ENCODE results near the gene PPP1R9A. TPM values are rescaled to one million over a fixed set of nuclear protein-coding genes. Genes with fewer than 3 reads are reported as not detected.

Gene PPP1R9A
- total RNA-seq (2014; rRNA removed; shearing (Covaris generic); ENCODE audit: low replicate concordance) = not detected in 2 replicates

GRCh38 chr7:94907026-94907810 lies at the start of gene PPP1R9A:
Gene PPP1R9A, plus strand, starts transcription at chr7:94907594. Its CDS starts 2,520 bp downstream, at chr7:94910114.
- H3K4me2 ChIP-seq (ENCODE audit: low read depth, low read length, poor library complexity, severe bottlenecking) = no peak within 1 kb of the TSS
- no peak for DNase-seq
- no peaks in the 10 kb centered on the region for H3K4me1 ChIP-seq (ENCODE audit: low read length)
- no peaks in the 10 kb centered on the region for H3K9me3 ChIP-seq (ENCODE audit: low read length)
- H3K9ac ChIP-seq (ENCODE audit: low read length) = no peak within 1 kb of the TSS
- no peaks in the 10 kb centered on the region for H3K36me3 ChIP-seq (ENCODE audit: insufficient read depth, low read length)
- no peaks in the 10 kb centered on the region for H4K20me1 ChIP-seq (ENCODE audit: insufficient read depth, low read depth, low read length)
- no peak within 1 kb of the TSS for H2AFZ ChIP-seq (ENCODE audit: low read length)
- H3K4me3 ChIP-seq (ENCODE audit: low read length) = no peak within 1 kb of the TSS
- H3K27ac ChIP-seq (ENCODE audit: low read length) = no peak within 1 kb of the TSS
- H3K79me2 ChIP-seq (ENCODE audit: low read length) = no peaks in the 10 kb centered on the region
- 0 out of 2 replicates have a peak, but pooled peaks cover 2% of the 10 kb centered on the region for H3K27me3 ChIP-seq (ENCODE audit: low read length)
- no peaks in the 10 kb centered on the region for H3K9me2 ChIP-seq (replicated peaks; ENCODE audit: insufficient read depth, low read length)

GRCh38 chr7:94871132-94871531 lies 36.3 kb upstream of the PPP1R9A start:
- Histone ChIP-seq H3K36me3 (ENCODE audit: insufficient read depth, low read length) (no peaks in the 10 kb centered on the region), H3K9ac (ENCODE audit: low read length) (no peak overlapping the region), H3K4me1 (ENCODE audit: low read length) (no peaks in the 10 kb centered on the region), H3K9me2 (replicated peaks; ENCODE audit: insufficient read depth, low read length) (no peaks in the 10 kb centered on the region), H3K4me2 (ENCODE audit: low read depth, low read length, poor library complexity, severe bottlenecking) (no peak overlapping the region), H3K79me2 (ENCODE audit: low read length) (no peaks in the 10 kb centered on the region), H3K27ac (ENCODE audit: low read length) (no peak overlapping the region), H2AFZ (ENCODE audit: low read length) (no peak overlapping the region), H3K9me3 (ENCODE audit: low read length) (no peaks in the 10 kb centered on the region), H4K20me1 (ENCODE audit: insufficient read depth, low read depth, low read length) (no peaks in the 10 kb centered on the region), H3K27me3 (ENCODE audit: low read length) (no peaks in the 10 kb centered on the region), H3K4me3 (ENCODE audit: low read length) (no peak overlapping the region)
- DNase-seq = no peak

GRCh38 chr7:94873239-94873638 lies 34.2 kb upstream of the PPP1R9A start:
- Histone ChIP-seq H3K4me1 (ENCODE audit: low read length) (no peaks in the 10 kb centered on the region), H4K20me1 (ENCODE audit: insufficient read depth, low read depth, low read length) (no peaks in the 10 kb centered on the region), H3K27me3 (ENCODE audit: low read length) (no peaks in the 10 kb centered on the region), H3K9ac (ENCODE audit: low read length) (no peak overlapping the region), H3K36me3 (ENCODE audit: insufficient read depth, low read length) (no peaks in the 10 kb centered on the region), H3K9me3 (ENCODE audit: low read length) (no peaks in the 10 kb centered on the region; the same call in 1 of the 2 replicates), H2AFZ (ENCODE audit: low read length) (no peak overlapping the region), H3K79me2 (ENCODE audit: low read length) (no peaks in the 10 kb centered on the region), H3K27ac (ENCODE audit: low read length) (no peak overlapping the region), H3K4me3 (ENCODE audit: low read length) (no peak overlapping the region), H3K9me2 (replicated peaks; ENCODE audit: insufficient read depth, low read length) (no peaks in the 10 kb centered on the region), H3K4me2 (ENCODE audit: low read depth, low read length, poor library complexity, severe bottlenecking) (no peak overlapping the region)
- no peak for DNase-seq

- Histone ChIP-seq H3K27ac (ENCODE audit: low read length) (no peak overlapping the region), H3K79me2 (ENCODE audit: low read length) (no peaks in the 10 kb centered on the region), H3K4me2 (ENCODE audit: low read depth, low read length, poor library complexity, severe bottlenecking) (no peak overlapping the region), H3K9me3 (ENCODE audit: low read length) (no peaks in the 10 kb centered on the region; the same call in 1 of the 2 replicates), H3K9me2 (replicated peaks; ENCODE audit: insufficient read depth, low read length) (no peaks in the 10 kb centered on the region), H3K36me3 (ENCODE audit: insufficient read depth, low read length) (no peaks in the 10 kb centered on the region), H4K20me1 (ENCODE audit: insufficient read depth, low read depth, low read length) (no peaks in the 10 kb centered on the region), H3K27me3 (ENCODE audit: low read length) (no peaks in the 10 kb centered on the region), H2AFZ (ENCODE audit: low read length) (no peak overlapping the region), H3K4me3 (ENCODE audit: low read length) (no peak overlapping the region), H3K4me1 (ENCODE audit: low read length) (no peaks in the 10 kb centered on the region), H3K9ac (ENCODE audit: low read length) (no peak overlapping the region)
- no peak for DNase-seq
Observed at GRCh38 chr7:94874036-94874785, 33.2 kb upstream of the PPP1R9A start.

- Histone ChIP-seq H3K9ac (ENCODE audit: low read length) (no peak overlapping the region), H3K4me2 (ENCODE audit: low read depth, low read length, poor library complexity, severe bottlenecking) (no peak overlapping the region), H3K9me2 (replicated peaks; ENCODE audit: insufficient read depth, low read length) (no peaks in the 10 kb centered on the region), H3K36me3 (ENCODE audit: insufficient read depth, low read length) (no peaks in the 10 kb centered on the region), H2AFZ (ENCODE audit: low read length) (no peak overlapping the region), H3K9me3 (ENCODE audit: low read length) (no peaks in the 10 kb centered on the region; the same call in 1 of the 2 replicates), H3K4me1 (ENCODE audit: low read length) (no peaks in the 10 kb centered on the region), H3K79me2 (ENCODE audit: low read length) (no peaks in the 10 kb centered on the region), H4K20me1 (ENCODE audit: insufficient read depth, low read depth, low read length) (no peaks in the 10 kb centered on the region), H3K27me3 (ENCODE audit: low read length) (no peaks in the 10 kb centered on the region), H3K27ac (ENCODE audit: low read length) (no peak overlapping the region), H3K4me3 (ENCODE audit: low read length) (no peak overlapping the region)
- no peak for DNase-seq
Observed at GRCh38 chr7:94875201-94875600, 32.2 kb upstream of the PPP1R9A start.

- no peaks in the 10 kb centered on the region for H4K20me1 ChIP-seq (ENCODE audit: insufficient read depth, low read depth, low read length)
- no peaks in the 10 kb centered on the region for H3K4me1 ChIP-seq (ENCODE audit: low read length)
- no peaks in the 10 kb centered on the region for H3K27me3 ChIP-seq (ENCODE audit: low read length)
- DNase-seq = no peak
- no peaks in the 10 kb centered on the region for H3K79me2 ChIP-seq (ENCODE audit: low read length)
- H3K36me3 ChIP-seq (ENCODE audit: insufficient read depth, low read length) = no peaks in the 10 kb centered on the region
- no peak overlapping the region for H2AFZ ChIP-seq (ENCODE audit: low read length)
- no peak overlapping the region for H3K9ac ChIP-seq (ENCODE audit: low read length)
- no peaks in the 10 kb centered on the region for H3K9me2 ChIP-seq (replicated peaks; ENCODE audit: insufficient read depth, low read length)
- H3K4me2 ChIP-seq (ENCODE audit: low read depth, low read length, poor library complexity, severe bottlenecking) = no peak overlapping the region
- no peaks in the 10 kb centered on the region; the same call in 1 of the 2 replicates for H3K9me3 ChIP-seq (ENCODE audit: low read length)
- H3K27ac ChIP-seq (ENCODE audit: low read length) = no peak overlapping the region
- no peak overlapping the region for H3K4me3 ChIP-seq (ENCODE audit: low read length)
Observed at GRCh38 chr7:94877731-94878670, 29.4 kb upstream of the PPP1R9A start.

- H3K27me3 ChIP-seq (ENCODE audit: low read length) = no peaks in the 10 kb centered on the region
Observed at GRCh38 chr7:94882891-94883290, 24.5 kb upstream of the PPP1R9A start.

More at GRCh38 chr7:94882891-94883290, 24.5 kb upstream of the PPP1R9A start:
- Histone ChIP-seq H3K4me2 (ENCODE audit: low read depth, low read length, poor library complexity, severe bottlenecking) (no peak overlapping the region), H3K27ac (ENCODE audit: low read length) (no peak overlapping the region), H3K4me1 (ENCODE audit: low read length) (no peaks in the 10 kb centered on the region), H3K9ac (ENCODE audit: low read length) (no peak overlapping the region), H3K79me2 (ENCODE audit: low read length) (no peaks in the 10 kb centered on the region), H2AFZ (ENCODE audit: low read length) (no peak overlapping the region), H4K20me1 (ENCODE audit: insufficient read depth, low read depth, low read length) (no peaks in the 10 kb centered on the region), H3K9me2 (replicated peaks; ENCODE audit: insufficient read depth, low read length) (no peaks in the 10 kb centered on the region), H3K4me3 (ENCODE audit: low read length) (no peak overlapping the region), H3K36me3 (ENCODE audit: insufficient read depth, low read length) (no peaks in the 10 kb centered on the region), H3K9me3 (ENCODE audit: low read length) (no peaks in the 10 kb centered on the region; the same call in 1 of the 2 replicates)
- DNase-seq = no peak
